DOHH2 (cell line): Measurements from ENCODE around the gene PRDM1.

Experiments used
- H3F3A ChIP-seq: fragments of 200-600 bp; sonication (generic), shearing (Covaris generic); 2 replicates; pipeline ENCODE4 v1.6.0; 2016; ENCODE audit warnings: antibody characterized with exemption, mild to moderate bottlenecking; ENCODE audit not compliant: control insufficient read depth, insufficient read depth
- H3K27ac ChIP-seq: fragments of 200-600 bp; sonication (generic); 2 replicates; pipeline ENCODE4 v1.5.1; 2014; ENCODE audit warnings: low read depth, mild to moderate bottlenecking, low read length, moderate library complexity
- H3K27me3 ChIP-seq: fragments of 200-600 bp; sonication (generic); 2 replicates; pipeline ENCODE4 v1.6.1; 2014; ENCODE audit warnings: mild to moderate bottlenecking, low read length, mixed read lengths; ENCODE audit not compliant: control insufficient read depth
- H3K36me3 ChIP-seq: fragments of 200-600 bp; sonication (generic); 2 replicates; pipeline ENCODE4 v1.6.1; 2014; ENCODE audit warnings: mild to moderate bottlenecking, low read length, moderate library complexity, mixed read lengths; ENCODE audit not compliant: control insufficient read depth
- H3K4me1 ChIP-seq: fragments of 200-600 bp; sonication (generic); 2 replicates; pipeline ENCODE4 v1.6.1; 2014; ENCODE audit warnings: mild to moderate bottlenecking, low read length, mixed read lengths; ENCODE audit not compliant: control insufficient read depth
- H3K4me2 ChIP-seq: fragments of 200-600 bp; sonication (generic); 2 replicates; pipeline ENCODE4 v1.6.0; 2014; ENCODE audit warnings: mild to moderate bottlenecking, low read length, moderate library complexity
- H3K4me3 ChIP-seq: fragments of 200-600 bp; sonication (generic); 2 replicates; pipeline ENCODE4 v1.5.1; 2014; ENCODE audit warnings: mild to moderate bottlenecking, low read length, mixed read lengths
- H3K79me2 ChIP-seq: fragments of 200-600 bp; sonication (generic); 2 replicates; pipeline ENCODE4 v1.6.1; 2014; ENCODE audit warnings: mild to moderate bottlenecking, low read length, mixed read lengths; ENCODE audit not compliant: control insufficient read depth
- H3K9me2 ChIP-seq: fragments of 200-600 bp; sonication (generic); replicated peaks from 2 replicates; pipeline ENCODE4 v1.6.1; 2014; ENCODE audit warnings: mild to moderate bottlenecking, low read length, mixed read lengths; ENCODE audit not compliant: control insufficient read depth
- H3K9me3 ChIP-seq: fragments of 200-600 bp; sonication (generic); 2 replicates; pipeline ENCODE4 v1.6.1; 2014; ENCODE audit warnings: antibody characterized with exemption, low read length, mixed read lengths; ENCODE audit not compliant: control insufficient read depth, insufficient read depth
- H4K20me1 ChIP-seq: fragments of 200-600 bp; sonication (generic); 2 replicates; pipeline ENCODE4 v1.6.0; 2014; ENCODE audit warnings: low read depth, mild to moderate bottlenecking, antibody characterized with exemption, low read length, moderate library complexity; ENCODE audit not compliant: control insufficient read depth, insufficient read depth
- CTCF ChIP-seq: fragments of 200-600 bp; sonication (generic); IDR thresholded peaks from one replicate; pipeline ENCODE4 v1.5.1; 2014; ENCODE audit warnings: antibody characterized with exemption, mild to moderate bottlenecking, low read depth, low read length; ENCODE audit not compliant: poor library complexity, severe bottlenecking
- EZH2phosphoT487 ChIP-seq: fragments of 200-600 bp; sonication (generic); IDR thresholded peaks from 2 replicates; pipeline ENCODE4 v1.6.1; 2017; ENCODE audit warnings: borderline replicate concordance, mild to moderate bottlenecking, antibody characterized with exemption, low read length, moderate library complexity, mixed read lengths

PRDM1 gene

GRCh38 chr6:106082735-106083398 lies 3.3 kb upstream of the PRDM1 start:
- Histone ChIP-seq H3F3A (peaks cover 11% of the 10 kb centered on the region), H3K9me2 (no peaks in the 10 kb centered on the region), H3K9me3 (no peaks in the 10 kb centered on the region), H3K27ac (no peak overlapping the region), H4K20me1 (no peaks in the 10 kb centered on the region), H3K4me2 (no peak overlapping the region), H3K79me2 (no peaks in the 10 kb centered on the region), H3K36me3 (no peaks in the 10 kb centered on the region), H3K4me3 (no peak overlapping the region), H3K27me3 (peaks cover 18% of the 10 kb centered on the region), H3K4me1 (peaks cover 38% of the 10 kb centered on the region)
- TF ChIP-seq CTCF (no peak), EZH2phosphoT487 (no peak)

- H3K4me2 ChIP-seq, result no peak overlapping the region
- H3K4me1 ChIP-seq, result peaks cover 38% of the 10 kb centered on the region
- no peak overlapping the region for H3K27ac ChIP-seq
- H3F3A ChIP-seq, result peaks cover 11% of the 10 kb centered on the region
- TF ChIP-seq EZH2phosphoT487 (no peak), CTCF (no peak)
- H3K9me2 ChIP-seq, result no peaks in the 10 kb centered on the region
- H3K79me2 ChIP-seq, result no peaks in the 10 kb centered on the region
- no peak overlapping the region for H3K4me3 ChIP-seq
- no peaks in the 10 kb centered on the region for H4K20me1 ChIP-seq
- no peaks in the 10 kb centered on the region for H3K9me3 ChIP-seq
- no peaks in the 10 kb centered on the region for H3K36me3 ChIP-seq
- H3K27me3 ChIP-seq, result peaks cover 25% of the 10 kb centered on the region
Measured at GRCh38 chr6:106083618-106084017, 2.5 kb upstream of the PRDM1 start.

DNA sequence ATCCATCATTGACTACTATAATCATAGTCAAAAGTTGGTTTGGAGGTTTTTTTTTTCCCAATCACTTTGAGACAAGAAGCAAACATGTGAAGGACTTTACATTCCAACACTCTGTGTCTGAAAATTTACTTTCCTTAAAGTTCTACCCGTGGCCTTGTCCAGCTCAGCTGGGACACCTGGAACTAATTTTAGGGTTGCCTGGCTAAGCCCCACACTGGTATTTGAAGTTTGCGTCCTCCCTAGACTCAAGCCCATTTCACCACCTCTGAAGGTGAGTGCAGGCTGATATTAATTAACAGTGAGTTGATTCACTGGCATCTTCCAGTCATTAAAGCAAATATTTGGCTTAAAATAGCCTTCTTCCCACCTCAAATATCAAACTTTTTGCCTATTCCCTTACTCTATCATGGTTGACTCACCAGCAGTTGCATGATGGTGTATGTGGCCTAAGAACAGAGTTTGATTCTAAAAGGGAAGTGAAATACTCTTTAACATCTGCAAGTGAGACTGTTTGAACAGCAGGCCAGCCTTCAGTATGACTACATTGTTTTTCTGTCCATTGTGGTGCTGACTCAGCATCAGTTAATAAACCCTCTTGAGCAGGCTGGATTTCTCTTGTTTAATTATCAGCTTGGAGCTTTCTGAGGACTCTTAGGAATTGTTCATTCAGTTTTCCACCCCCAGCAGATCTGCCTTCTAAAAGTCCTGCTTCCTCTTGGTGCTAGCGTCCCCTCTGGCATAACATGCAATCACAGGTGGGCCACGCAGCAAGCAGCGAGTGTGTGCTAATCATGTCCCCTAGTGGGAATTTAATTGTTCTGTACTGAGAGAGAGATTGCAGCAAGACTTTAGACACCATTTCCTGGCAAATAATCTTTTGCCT lies 1.8 kb upstream of the PRDM1 start:
- no peaks in the 10 kb centered on the region for H4K20me1 ChIP-seq
- peak; percentile 64 for TF ChIP-seq CTCF
- TF ChIP-seq EZH2phosphoT487, result no peak
- H3K79me2 ChIP-seq, result no peaks in the 10 kb centered on the region
- peaks cover 38% of the 10 kb centered on the region for H3K4me1 ChIP-seq
- peak overlapping the region; percentile 18; the same call in 1 of the 2 replicates for H3K4me3 ChIP-seq
- H3K27me3 ChIP-seq, result peaks cover 31% of the 10 kb centered on the region
- H3K27ac ChIP-seq, result peak overlapping the region; percentile 15; the same call in 1 of the 2 replicates
- peak overlapping the region; percentile 68 for H3K4me2 ChIP-seq
- no peaks in the 10 kb centered on the region for H3K9me2 ChIP-seq
- H3F3A ChIP-seq, result peaks cover 11% of the 10 kb centered on the region
- H3K9me3 ChIP-seq, result no peaks in the 10 kb centered on the region
- no peaks in the 10 kb centered on the region for H3K36me3 ChIP-seq
